HG03103 (cell line): Measurements from ENCODE around the gene NIPA2.
"Not testable (repeated sequence)": the region's sequence is repeated elsewhere in the genome, so short reads cannot be mapped to it uniquely, and the experiment has no call there.

Experiments used
- ATAC-seq: cut with Tn5 transposase; IDR thresholded peaks from one replicate; pipeline ENCODE4 v1.9.1; 2021; ENCODE audit warnings: low read depth; ENCODE audit not compliant: unreplicated experiment

NIPA2 gene

GRCh38 chr15:22838292-22839042 lies at the start of gene NIPA2:
Gene NIPA2 (plus strand): TSS chr15:22838666. CDS start chr15:22851732, 13,066 bp downstream.
- ATAC-seq = peak; percentile 79

GRCh38 chr15:22794063-22794462 lies 44.4 kb upstream of the NIPA2 start:
- no peak for ATAC-seq

GRCh38 chr15:22794621-22795167 lies 43.8 kb upstream of the NIPA2 start:
- no peak for ATAC-seq

- ATAC-seq = no peak
Measured at GRCh38 chr15:22795206-22796063, 43.0 kb upstream of the NIPA2 start.

GRCh38 chr15:22796079-22796478 lies 42.4 kb upstream of the NIPA2 start:
- peak; percentile 10 for ATAC-seq

- ATAC-seq = no peak
Measured at GRCh38 chr15:22799902-22800301, 38.6 kb upstream of the NIPA2 start.

- ATAC-seq = not testable (repeated sequence)
Measured at GRCh38 chr15:22803006-22803405, 35.5 kb upstream of the NIPA2 start.

GRCh38 chr15:22806156-22806555 lies 32.3 kb upstream of the NIPA2 start:
- no peak for ATAC-seq

GRCh38 chr15:22806664-22807063 lies 31.8 kb upstream of the NIPA2 start:
- ATAC-seq = no peak

GRCh38 chr15:22807831-22808230 lies 30.6 kb upstream of the NIPA2 start:
- not testable (repeated sequence) for ATAC-seq

GRCh38 chr15:22808240-22808639 lies 30.2 kb upstream of the NIPA2 start:
- ATAC-seq = no peak

GRCh38 chr15:22808761-22809280 lies 29.6 kb upstream of the NIPA2 start:
- ATAC-seq = no peak

GRCh38 chr15:22810033-22810852 lies 28.2 kb upstream of the NIPA2 start:
- ATAC-seq = no peak

GRCh38 chr15:22810853-22811338 lies 27.6 kb upstream of the NIPA2 start:
- no peak for ATAC-seq

GRCh38 chr15:22811640-22812039 lies 26.8 kb upstream of the NIPA2 start:
- ATAC-seq = no peak

- no peak for ATAC-seq
Measured at GRCh38 chr15:22813844-22814243, 24.6 kb upstream of the NIPA2 start.

GRCh38 chr15:22815766-22816165 lies 22.7 kb upstream of the NIPA2 start:
- ATAC-seq = no peak

GRCh38 chr15:22819651-22820050 lies 18.8 kb upstream of the NIPA2 start:
- no peak for ATAC-seq

- ATAC-seq = no peak
Measured at GRCh38 chr15:22823495-22824128, 14.9 kb upstream of the NIPA2 start.

GRCh38 chr15:22827125-22827524 lies 11.3 kb upstream of the NIPA2 start:
- no peak for ATAC-seq
